ENCODE data around the gene DDX46. TPM values are rescaled to one million over a fixed set of nuclear protein-coding genes. Genes with fewer than 3 reads are reported as not detected.

The DDX46 gene
- total RNA-seq, 2 experiments from 2014 or later: 35.5 to 35.8 TPM

- ATAC-seq (ENCODE audit: poor library complexity): peak; percentile 19
- H3K4me3 ChIP-seq (ENCODE audit: low read length): peak overlapping the region; percentile 98
- peaks cover 28% of the 10 kb centered on the region for H3K4me1 ChIP-seq (ENCODE audit: insufficient read depth, low read length)
- Mint-ChIP-seq H3K4me1 (ENCODE audit: low read depth) (peaks cover 34% of the 10 kb centered on the region), H3K36me3 (ENCODE audit: low read depth) (peaks cover 34% of the 10 kb centered on the region), H3K27me3 (no peaks in the 10 kb centered on the region), H3K4me3 (peak overlapping the region; percentile 92), H3K9me3 (no peaks in the 10 kb centered on the region), H3K27ac (peak overlapping the region; percentile 86)
- no peaks in the 10 kb centered on the region for H3K27me3 ChIP-seq (ENCODE audit: control insufficient read depth in 1 of 2, insufficient read depth in 2 of 2, low read length in 2 of 2)
- peaks cover 3% of the 10 kb centered on the region for H3K36me3 ChIP-seq (ENCODE audit: insufficient read depth, low read length)
- POLR2A ChIA-PET: interaction anchor here (0.7 to 3.8 kb wide), 17 partner anchors 19 to 1776 kb away, joined by 3 to 71 read pairs (median 5); partner anchors contain the start of genes AFF4, C5orf24, DDX46 and PCBD2
- DNase-seq: peak in 7 of 14 experiments; percentile 3 to 66 (median 15)
- H3K27ac ChIP-seq (ENCODE audit: low read depth in 1 of 2, low read length in 2 of 2): peak overlapping the region; percentile 77 to 93
- no peaks in the 10 kb centered on the region for H3K9me3 ChIP-seq (ENCODE audit: control insufficient read depth in 1 of 2, insufficient read depth in 1 of 2, low read length in 2 of 2)
- peak; percentile 38 for TF ChIP-seq CTCF (IDR thresholded peaks at IDR 0.05)
- intact Hi-C loops (cut with DNase I, micrococcal nuclease): loop anchor here (1.0 to 10.0 kb wide), 13 partner anchors 19 to 734 kb away; partner anchors contain the start of genes DDX46 (in 2 of the 2), C5orf24 (in 1 of the 2), PCBD2 (in 1 of the 2) and PPP2CA (in 1 of the 2)
- CTCF ChIA-PET: interaction anchor here (0.5 to 5.5 kb wide), 16 partner anchors 11 to 369 kb away, joined by 3 to 78 read pairs (median 3); partner anchors contain the start of genes C5orf24, DDX46, PCBD2 and SAR1B
Observed at GRCh38 chr5:134738963-134739661, 19.5 kb upstream of the DDX46 start.

DNA sequence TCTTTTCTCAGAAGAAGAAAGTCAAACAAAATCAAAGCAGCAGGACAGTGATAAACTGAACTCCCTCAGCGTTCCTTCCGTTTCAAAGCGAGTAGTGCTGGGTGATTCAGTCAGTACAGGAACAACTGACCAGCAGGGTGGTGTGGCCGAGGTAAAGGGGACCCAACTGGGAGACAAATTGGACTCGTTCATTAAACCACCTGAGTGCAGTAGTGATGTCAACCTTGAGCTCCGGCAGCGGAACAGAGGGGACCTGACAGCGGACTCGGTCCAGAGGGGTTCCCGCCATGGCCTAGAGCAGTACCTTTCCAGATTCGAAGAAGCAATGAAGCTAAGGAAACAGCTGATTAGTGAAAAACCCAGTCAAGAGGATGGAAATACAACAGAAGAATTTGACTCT, 17.5 kb upstream of the DDX46 start:
- Mint-ChIP-seq H3K27ac (no peak overlapping the region), H3K9me3 (no peaks in the 10 kb centered on the region), H3K4me3 (peak overlapping the region; percentile 4), H3K27me3 (no peaks in the 10 kb centered on the region), H3K4me1 (ENCODE audit: low read depth) (peaks cover 34% of the 10 kb centered on the region), H3K36me3 (ENCODE audit: low read depth) (peaks cover 37% of the 10 kb centered on the region)
- DNase-seq (no peak), ATAC-seq (ENCODE audit: poor library complexity) (no peak)
- CTCF ChIA-PET: interaction anchor here (0.8 to 5.5 kb wide), 3 partner anchors 10 to 163 kb away, joined by 3 to 78 read pairs (median 6); partner anchors contain the start of genes DDX46 and PCBD2
- H3K4me3 ChIP-seq (ENCODE audit: low read length): no peak overlapping the region
- POLR2A ChIA-PET: interaction anchor here (0.6 to 3.8 kb wide), 3 partner anchors 17 to 164 kb away, joined by 3 to 48 read pairs (median 3); partner anchors contain the start of genes DDX46 and PCBD2
- intact Hi-C loops (cut with DNase I, micrococcal nuclease): no loop called here
- no peaks in the 10 kb centered on the region for H3K27me3 ChIP-seq (ENCODE audit: control insufficient read depth in 1 of 2, insufficient read depth in 2 of 2, low read length in 2 of 2)
- TF ChIP-seq CTCF (IDR thresholded peaks at IDR 0.05): no peak
- peaks cover 28% of the 10 kb centered on the region for H3K4me1 ChIP-seq (ENCODE audit: insufficient read depth, low read length)
- peaks cover 3% of the 10 kb centered on the region for H3K36me3 ChIP-seq (ENCODE audit: insufficient read depth, low read length)
- no peaks in the 10 kb centered on the region for H3K9me3 ChIP-seq (ENCODE audit: control insufficient read depth in 1 of 2, insufficient read depth in 1 of 2, low read length in 2 of 2)
- no peak overlapping the region for H3K27ac ChIP-seq (ENCODE audit: low read depth in 1 of 2, low read length in 2 of 2)

DNA sequence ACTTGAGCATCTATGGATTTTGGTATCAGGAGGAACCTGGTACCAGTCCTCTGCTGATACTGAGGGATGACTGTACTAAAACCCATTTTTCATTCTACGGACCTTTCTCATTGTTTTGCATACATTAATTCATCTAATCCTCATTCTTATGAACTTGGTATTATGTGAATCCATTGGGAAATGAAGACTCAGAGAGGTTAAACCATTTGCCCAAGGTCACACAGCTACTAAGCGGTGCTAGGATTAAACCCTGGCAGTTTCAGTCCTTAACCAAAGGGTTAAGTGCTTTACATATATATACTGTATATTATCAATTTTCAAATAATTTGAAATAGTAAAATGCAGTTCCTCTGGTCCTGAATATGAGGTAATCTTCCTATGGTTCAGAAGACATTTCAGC, 16.4 kb upstream of the DDX46 start:
- Histone ChIP-seq H3K4me3 (ENCODE audit: low read length) (no peak overlapping the region), H3K4me1 (ENCODE audit: insufficient read depth, low read length) (peaks cover 28% of the 10 kb centered on the region), H3K9me3 (ENCODE audit: control insufficient read depth in 1 of 2, insufficient read depth in 1 of 2, low read length in 2 of 2) (no peaks in the 10 kb centered on the region), H3K27me3 (ENCODE audit: control insufficient read depth in 1 of 2, insufficient read depth in 2 of 2, low read length in 2 of 2) (no peaks in the 10 kb centered on the region), H3K36me3 (ENCODE audit: insufficient read depth, low read length) (peaks cover 3% of the 10 kb centered on the region), H3K27ac (ENCODE audit: low read depth in 1 of 2, low read length in 2 of 2) (no peak overlapping the region)
- ChIA-PET CTCF (interaction anchor here (5.5 kb wide), 1 partner anchor 15 kb away, joined by 78 read pairs; the partner anchor contains the start of gene DDX46), POLR2A (interaction anchor here (0.6 kb wide), 1 partner anchor 1690 kb away, joined by 3 read pairs; the partner anchor contains the start of gene HSPA4)
- peak overlapping the region; percentile 46 for H3K4me3 Mint-ChIP-seq
- H3K9me3 Mint-ChIP-seq: no peaks in the 10 kb centered on the region
- no peaks in the 10 kb centered on the region for H3K27me3 Mint-ChIP-seq
- no peak overlapping the region for H3K27ac Mint-ChIP-seq
- no peak for TF ChIP-seq CTCF (IDR thresholded peaks at IDR 0.05)
- H3K36me3 Mint-ChIP-seq (ENCODE audit: low read depth): peaks cover 37% of the 10 kb centered on the region
- no peak for DNase-seq
- intact Hi-C loops (cut with DNase I, micrococcal nuclease): no loop called here
- ATAC-seq (ENCODE audit: poor library complexity): no peak
- H3K4me1 Mint-ChIP-seq (ENCODE audit: low read depth): peaks cover 34% of the 10 kb centered on the region
